NT2/D1 (cell line): ENCODE measurements around the gene SMTNL1.
"Not testable (repeated sequence)": the region's sequence is repeated elsewhere in the genome, so short reads cannot be mapped to it uniquely, and the experiment has no call there.

Experiments used
- DNase-seq: peaks from one replicate; pipeline ENCODE4 v3.0.0-alpha.2; 2011; ENCODE audit warnings: low read depth, low spot score
- H3K27me3 ChIP-seq: 2 replicates; pipeline ENCODE4 v1.6.0; 2011; ENCODE audit warnings: mild to moderate bottlenecking; ENCODE audit not compliant: insufficient read length, insufficient read depth
- H3K36me3 ChIP-seq: 2 replicates; pipeline ENCODE4 v1.6.1; 2011; ENCODE audit warnings: mild to moderate bottlenecking, low read length, mixed read lengths; ENCODE audit not compliant: insufficient read depth, insufficient read length
- H3K4me1 ChIP-seq: 2 replicates; pipeline ENCODE4 v1.5.1; 2011; ENCODE audit not compliant: insufficient read depth, insufficient read length
- H3K4me3 ChIP-seq: 2 replicates; pipeline ENCODE4 v1.5.1; 2011; ENCODE audit warnings: low read depth; ENCODE audit not compliant: insufficient read length
- H3K9ac ChIP-seq: 2 replicates; pipeline ENCODE4 v1.6.0; 2011; ENCODE audit warnings: low read depth; ENCODE audit not compliant: insufficient read length
- H3K9me3 ChIP-seq: 2 replicates; pipeline ENCODE4 v1.5.1; 2011; ENCODE audit warnings: mild to moderate bottlenecking, low read length; ENCODE audit not compliant: insufficient read depth
- SUZ12 ChIP-seq: IDR thresholded peaks from 2 replicates; pipeline ENCODE4 v1.6.1; 2011; ENCODE audit not compliant: insufficient read length, insufficient read depth; ENCODE audit errors: extremely low read depth
- YY1 ChIP-seq: IDR thresholded peaks from 2 replicates; pipeline ENCODE4 v1.6.1; 2011; ENCODE audit not compliant: insufficient read length, insufficient read depth
- ZNF274 ChIP-seq: IDR thresholded peaks from 2 replicates; pipeline ENCODE4 v1.6.1; 2011; ENCODE audit warnings: mild to moderate bottlenecking, low read depth, low read length

Gene SMTNL1

DNA sequence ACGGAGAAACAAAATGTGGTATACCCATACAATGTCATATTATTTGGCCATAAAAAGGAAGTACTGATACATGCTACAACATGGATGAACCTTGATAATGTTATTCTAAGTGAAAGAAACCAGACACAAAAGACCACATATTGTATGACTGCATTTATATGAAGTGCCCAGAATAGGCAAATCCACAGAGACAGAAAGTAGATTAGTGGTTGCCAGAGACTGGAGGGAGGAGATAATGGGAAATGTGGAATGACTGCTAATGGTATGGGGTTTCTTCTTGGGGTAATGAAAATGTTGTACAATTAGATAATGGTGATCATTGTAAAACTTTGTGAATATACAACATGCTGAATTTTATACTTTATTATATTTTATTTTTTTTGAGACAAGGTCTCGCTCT is 16.3 kb upstream of the SMTNL1 start:
- Histone ChIP-seq H3K9ac (no peak overlapping the region), H3K27me3 (peaks cover 19% of the 10 kb centered on the region), H3K4me1 (no peaks in the 10 kb centered on the region), H3K36me3 (peaks cover 12% of the 10 kb centered on the region), H3K4me3 (no peak overlapping the region), H3K9me3 (no peaks in the 10 kb centered on the region; the same call in 1 of the 2 replicates)
- no peak for DNase-seq
- no peak for TF ChIP-seq ZNF274
- no peak for TF ChIP-seq SUZ12
- no peak for TF ChIP-seq YY1

- Histone ChIP-seq H3K36me3 (peaks cover 26% of the 10 kb centered on the region), H3K9ac (no peak overlapping the region), H3K27me3 (no peaks in the 10 kb centered on the region), H3K4me1 (peaks cover 4% of the 10 kb centered on the region), H3K4me3 (no peak overlapping the region), H3K9me3 (no peaks in the 10 kb centered on the region; the same call in 1 of the 2 replicates)
- no peak for DNase-seq
- TF ChIP-seq ZNF274 (no peak), YY1 (no peak), SUZ12 (no peak)
Observed at GRCh38 chr11:57523419-57523818, 14.0 kb upstream of the SMTNL1 start.

- Histone ChIP-seq H3K9me3 (no peaks in the 10 kb centered on the region; the same call in 1 of the 2 replicates), H3K36me3 (peaks cover 43% of the 10 kb centered on the region), H3K27me3 (peaks cover 4% of the 10 kb centered on the region), H3K9ac (no peak overlapping the region), H3K4me1 (peaks cover 4% of the 10 kb centered on the region), H3K4me3 (no peak overlapping the region)
- no peak for TF ChIP-seq ZNF274
- peak; percentile 55 for DNase-seq
Observed at GRCh38 chr11:57527056-57527631, 10.3 kb upstream of the SMTNL1 start.

DNA sequence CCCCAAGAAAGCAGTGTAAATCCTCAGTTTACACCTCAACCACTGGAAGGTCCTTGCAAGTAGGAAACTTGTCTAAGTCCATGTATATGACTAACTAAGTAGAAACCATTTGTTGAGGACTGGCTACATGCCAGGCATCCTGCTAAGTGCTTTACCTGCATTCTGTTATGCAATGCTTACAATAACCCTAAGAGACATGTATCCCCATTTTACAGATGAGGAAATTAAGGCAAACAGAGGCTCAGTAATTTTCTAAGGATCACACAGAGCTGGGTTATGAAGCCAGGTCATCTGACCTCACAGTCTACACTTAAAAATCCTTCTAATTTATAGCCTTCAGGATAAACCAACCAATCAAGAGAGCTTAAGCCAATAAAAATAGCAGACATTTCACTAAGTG is 8.4 kb upstream of the SMTNL1 start:
- DNase-seq = no peak
- Histone ChIP-seq H3K4me3 (no peak overlapping the region), H3K36me3 (peaks cover 43% of the 10 kb centered on the region), H3K27me3 (peaks cover 4% of the 10 kb centered on the region), H3K9me3 (no peaks in the 10 kb centered on the region; the same call in 1 of the 2 replicates), H3K9ac (no peak overlapping the region), H3K4me1 (peaks cover 4% of the 10 kb centered on the region)
- TF ChIP-seq SUZ12 = no peak
- TF ChIP-seq ZNF274 = no peak
- TF ChIP-seq YY1 = no peak

DNA sequence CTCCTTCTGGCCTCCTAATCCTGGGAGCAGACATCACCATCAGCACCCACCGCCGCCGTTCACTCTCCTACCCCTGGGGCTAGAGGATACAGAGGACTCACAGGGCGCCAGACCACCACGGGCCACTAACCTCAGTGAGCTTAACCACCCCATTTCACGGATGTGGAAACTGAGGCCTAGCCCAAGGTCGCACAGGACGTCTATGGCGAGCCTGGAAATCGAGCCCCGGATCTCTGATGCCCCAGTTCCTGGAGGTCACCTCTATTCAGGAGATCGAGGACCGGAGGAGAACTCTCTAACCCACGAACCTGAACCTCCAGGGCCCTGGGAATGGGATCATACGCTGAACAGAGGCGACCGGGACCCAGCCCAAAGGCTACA is 7.2 kb upstream of the SMTNL1 start:
- TF ChIP-seq ZNF274 = no peak
- TF ChIP-seq YY1 = no peak
- TF ChIP-seq SUZ12 = no peak
- H3K4me1 ChIP-seq = peaks cover 4% of the 10 kb centered on the region
- H3K9me3 ChIP-seq = no peaks in the 10 kb centered on the region
- peak overlapping the region; percentile 96 for H3K4me3 ChIP-seq
- peaks cover 37% of the 10 kb centered on the region for H3K36me3 ChIP-seq
- H3K9ac ChIP-seq = peak overlapping the region; percentile 88
- no peak for DNase-seq
- peaks cover 4% of the 10 kb centered on the region for H3K27me3 ChIP-seq

DNA sequence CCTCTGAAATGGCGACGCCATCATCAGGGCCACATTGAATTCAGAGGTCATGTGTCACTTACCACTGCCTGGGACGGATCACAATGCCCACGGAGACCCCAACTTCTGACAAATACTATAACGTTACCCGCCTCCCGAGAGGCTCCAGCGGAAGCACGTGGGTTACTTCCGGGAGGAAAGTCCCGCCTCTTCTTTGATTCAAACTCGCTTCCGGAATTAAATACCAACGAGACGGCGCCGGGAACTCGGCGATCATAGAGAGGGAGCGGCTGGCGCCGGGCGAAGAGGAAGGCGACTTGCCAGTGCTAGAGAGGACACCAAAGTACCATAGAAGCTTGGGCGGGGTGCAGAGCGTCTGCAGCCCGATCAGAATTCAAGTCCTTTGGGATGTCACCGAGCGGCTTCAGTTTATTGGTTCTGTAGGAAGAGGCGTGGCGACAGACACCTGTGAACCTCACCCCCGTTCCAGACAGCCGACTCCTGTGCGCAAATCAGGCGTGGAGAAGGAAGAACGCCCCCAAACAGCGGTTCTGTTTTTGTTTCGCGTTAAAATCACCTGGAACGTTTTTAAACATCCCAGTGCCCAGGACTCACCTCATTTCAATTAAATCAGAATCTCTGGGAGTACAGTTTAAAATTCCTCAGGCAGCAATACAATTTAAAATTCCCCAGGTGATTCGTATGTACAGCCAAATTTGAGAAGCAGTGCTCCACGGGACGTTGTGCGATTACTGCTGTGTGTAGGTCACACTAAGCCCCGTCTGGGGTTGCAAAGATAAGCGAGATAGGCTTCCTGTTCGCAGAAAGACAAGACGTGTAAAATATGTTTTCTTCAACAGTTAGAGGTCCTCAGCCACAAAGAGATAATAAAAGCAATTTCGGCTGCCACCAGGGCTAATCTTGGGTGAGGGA is 6.5 kb upstream of the SMTNL1 start, which contains the start of gene TIMM10:
Gene TIMM10 (minus strand): TSS at position 159 of the 912 bp plus-strand sequence. CDS start 565 bp downstream, outside the sequence.
- Histone ChIP-seq H3K4me1 (peaks cover 4% of the 10 kb centered on the region), H3K36me3 (peaks cover 32% of the 10 kb centered on the region), H3K4me3 (peak within 1 kb of the TSS; percentile 96), H3K27me3 (peaks cover 4% of the 10 kb centered on the region), H3K9me3 (no peaks in the 10 kb centered on the region), H3K9ac (peak within 1 kb of the TSS; percentile 88)
- TF ChIP-seq YY1 (no peak), ZNF274 (no peak), SUZ12 (no peak)
- DNase-seq = peak; percentile 98

GRCh38 chr11:57534449-57534848 is 2.9 kb upstream of the SMTNL1 start:
- not testable (repeated sequence) for H3K36me3 ChIP-seq, H3K27me3 ChIP-seq, H3K4me1 ChIP-seq, H3K4me3 ChIP-seq, DNase-seq, H3K9me3 ChIP-seq, H3K9ac ChIP-seq
